AG04450 (cell line): ENCODE data around the gene MLLT6. TPM values are rescaled to one million over a fixed set of nuclear protein-coding genes. Genes with fewer than 3 reads are reported as not detected.

Experiments
- CTCF ChIA-PET: fragments of 300-600, 350-600 bp; formaldehyde crosslinking; extraction: SDS; loops from one replicate; lab custom pipeline; 2022; ENCODE audit warnings: antibody characterized with exemption, inconsistent platforms; lab: Charles Lee
- POLR2A ChIA-PET: fragments of 350-600 bp; formaldehyde crosslinking; extraction: SDS; loops from one replicate; lab custom pipeline; 2021; ENCODE audit warnings: antibody characterized with exemption, inconsistent platforms; lab: Yijun Ruan, JAX
- DNase-seq: peaks from one replicate; pipeline ENCODE4 v3.0.0-alpha.2; 2011; ENCODE audit warnings: low read depth, low spot score
- H3K27ac ChIP-seq: one replicate; pipeline ENCODE4 v1.5.1; 2012; ENCODE audit warnings: low read depth, low read length, control low read depth
- H3K27me3 ChIP-seq: one replicate; pipeline ENCODE4 v1.6.0; 2012; ENCODE audit warnings: low read length; ENCODE audit not compliant: control insufficient read depth, insufficient read depth
- H3K4me3 ChIP-seq: 2 replicates; pipeline ENCODE4 v1.5.1; 2011; ENCODE audit warnings: mild to moderate bottlenecking, low read depth, low read length, control low read depth
- H3K9me3 ChIP-seq: 2 replicates; pipeline ENCODE4 v1.5.1; 2012; ENCODE audit warnings: low read length; ENCODE audit not compliant: control insufficient read depth, insufficient read depth
- CTCF ChIP-seq: IDR thresholded peaks from 2 replicates; pipeline ENCODE4 v1.5.1; 2011; ENCODE audit warnings: low read depth, low read length, control low read depth, inconsistent platforms
- polyA plus RNA-seq: library from polyadenylated mRNA; depleted of rRNA; stranded (reverse); fragments of >200 nt; gene quantifications from 2 replicates; pipeline ENCODE4 v1.2.3, GENCODE V29; 2011

The MLLT6 gene
- polyA plus RNA-seq, 1 experiment: 17.3 TPM

DNA sequence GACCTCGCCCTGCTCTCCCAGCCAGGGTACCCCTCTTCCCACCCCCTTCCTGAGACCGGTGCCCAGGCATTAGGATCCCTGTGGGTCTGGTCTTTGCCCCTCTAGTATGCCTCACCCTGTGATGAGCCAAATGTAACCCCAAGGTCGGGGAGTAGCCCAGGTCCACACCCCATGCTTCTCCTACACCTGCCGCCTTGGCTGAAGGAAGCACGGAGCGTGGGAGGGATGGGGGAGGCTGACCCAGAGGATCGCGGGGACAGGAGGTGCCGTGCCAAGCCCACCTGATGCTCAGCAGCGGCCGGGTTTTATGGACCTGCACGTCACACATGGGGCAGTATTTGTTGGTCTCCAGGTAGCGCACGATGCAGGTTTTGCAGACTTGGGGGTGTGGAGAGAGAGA is 34.2 kb downstream of the MLLT6 start:
- CTCF ChIA-PET: no interaction called here
- DNase-seq: no peak
- Histone ChIP-seq H3K27ac (no peak overlapping the region), H3K9me3 (no peaks in the 10 kb centered on the region), H3K4me3 (no peak overlapping the region), H3K27me3 (no peaks in the 10 kb centered on the region)
- POLR2A ChIA-PET: no interaction called here
- no peak for TF ChIP-seq CTCF

- CTCF ChIA-PET: no interaction called here
- POLR2A ChIA-PET: no interaction called here
- no peaks in the 10 kb centered on the region for H3K27me3 ChIP-seq
Observed at GRCh38 chr17:38740044-38740443, 35.0 kb downstream of the MLLT6 start.

DNA sequence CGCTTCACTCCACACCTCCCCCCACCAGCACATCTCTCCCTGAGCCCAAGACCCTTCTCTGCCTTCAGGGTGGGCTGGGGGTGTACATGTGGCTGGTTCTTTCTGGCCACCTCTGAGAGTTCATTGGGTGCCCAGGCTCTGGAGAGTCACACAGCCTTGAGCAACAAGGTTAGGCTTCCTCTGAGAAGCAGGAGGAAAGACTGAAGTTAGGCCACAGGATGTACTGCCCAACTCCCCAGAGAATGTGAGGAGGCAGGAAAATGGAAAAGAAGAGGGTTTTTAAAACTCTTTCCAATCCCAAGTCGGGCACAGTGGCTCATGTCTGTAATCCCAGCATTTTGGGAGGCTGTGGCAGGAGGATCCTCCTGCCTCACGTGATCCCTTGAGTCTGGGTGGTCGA is 35.7 kb downstream of the MLLT6 start:
- no peak for DNase-seq
- no peaks in the 10 kb centered on the region for H3K27me3 ChIP-seq
- POLR2A ChIA-PET: no interaction called here
- CTCF ChIA-PET: no interaction called here
- TF ChIP-seq CTCF: no peak
- no peaks in the 10 kb centered on the region for H3K9me3 ChIP-seq
- no peak overlapping the region for H3K27ac ChIP-seq
- no peak overlapping the region for H3K4me3 ChIP-seq

More at GRCh38 chr17:38740044-38740443, 35.0 kb downstream of the MLLT6 start:
- no peak for DNase-seq
- H3K4me3 ChIP-seq: no peak overlapping the region
- H3K9me3 ChIP-seq: no peaks in the 10 kb centered on the region
- no peak overlapping the region for H3K27ac ChIP-seq
- no peak for TF ChIP-seq CTCF

GRCh38 chr17:38741461-38741860 is 36.4 kb downstream of the MLLT6 start:
- no peaks in the 10 kb centered on the region for H3K9me3 ChIP-seq
- no peaks in the 10 kb centered on the region for H3K27me3 ChIP-seq
- H3K4me3 ChIP-seq: no peak overlapping the region
- H3K27ac ChIP-seq: no peak overlapping the region
- no peak for TF ChIP-seq CTCF
- no peak for DNase-seq
- ChIA-PET POLR2A (no interaction called here), CTCF (no interaction called here)

GRCh38 chr17:38741921-38742410 is 36.9 kb downstream of the MLLT6 start:
- no peak overlapping the region for H3K4me3 ChIP-seq
- H3K9me3 ChIP-seq: no peaks in the 10 kb centered on the region
- no peak for DNase-seq
- TF ChIP-seq CTCF: no peak
- CTCF ChIA-PET: no interaction called here
- POLR2A ChIA-PET: interaction anchor here (0.5 kb wide), 1 partner anchor 125 kb away, joined by 3 read pairs; no protein-coding TSS in a partner anchor
- H3K27me3 ChIP-seq: no peaks in the 10 kb centered on the region
- H3K27ac ChIP-seq: peak overlapping the region; percentile 47
